Fibroblast of pulmonary artery (primary cell): ENCODE results near the gene C2.

Experiments
- DNase-seq: peaks from one replicate; pipeline ENCODE4 v3.0.0-alpha.2; 2010; ENCODE audit warnings: low read depth
- H3K4me3 ChIP-seq: replicated peaks from 2 replicates; pipeline ENCODE4 v1.5.1; 2011; ENCODE audit warnings: low read depth, mild to moderate bottlenecking, control low read depth, low read length, moderate library complexity
- CTCF ChIP-seq: IDR thresholded peaks from 2 replicates; pipeline ENCODE4 v1.5.1; 2011; ENCODE audit warnings: mild to moderate bottlenecking, control low read depth, low read length, inconsistent platforms; ENCODE audit errors: missing control alignments

C2 gene

GRCh38 chr6:31911826-31912585 lies 15.5 kb upstream of the C2 start:
- no peak for DNase-seq

GRCh38 chr6:31915351-31915750 lies 12.2 kb upstream of the C2 start:
- no peak for DNase-seq
- no peak overlapping the region for H3K4me3 ChIP-seq
- TF ChIP-seq CTCF, result no peak

More at GRCh38 chr6:31911826-31912585, 15.5 kb upstream of the C2 start:
- TF ChIP-seq CTCF, result no peak
- no peak overlapping the region for H3K4me3 ChIP-seq

GRCh38 chr6:31915756-31916155 lies 11.8 kb upstream of the C2 start:
- H3K4me3 ChIP-seq, result no peak overlapping the region
- no peak for TF ChIP-seq CTCF
- DNase-seq, result no peak

- DNase-seq, result peak; percentile 18
- H3K4me3 ChIP-seq, result no peak overlapping the region
- TF ChIP-seq CTCF, result no peak
Observed at GRCh38 chr6:31918069-31918720, 9.3 kb upstream of the C2 start.

- TF ChIP-seq CTCF, result no peak
- H3K4me3 ChIP-seq, result no peak overlapping the region
- no peak for DNase-seq
Observed at GRCh38 chr6:31919624-31920303, 7.8 kb upstream of the C2 start.

- TF ChIP-seq CTCF, result no peak
- DNase-seq, result peak; percentile 25
- H3K4me3 ChIP-seq, result no peak overlapping the region
Observed at GRCh38 chr6:31920811-31921210, 6.7 kb upstream of the C2 start.
